DOHH2 (cell line): ENCODE results near the gene SLX4.

Experiments
- EZH2phosphoT487 ChIP-seq: fragments of 200-600 bp; sonication (generic); IDR thresholded peaks from 2 replicates; pipeline ENCODE4 v1.6.1; 2017; ENCODE audit warnings: borderline replicate concordance, mild to moderate bottlenecking, antibody characterized with exemption, low read length, moderate library complexity, mixed read lengths
- TF ChIP-seq, protein P1 (sequence below): fragments of 200-600 bp; sonication (generic); IDR thresholded peaks from one replicate; pipeline ENCODE4 v1.5.1; 2014; ENCODE audit warnings: antibody characterized with exemption, mild to moderate bottlenecking, low read depth, low read length; ENCODE audit not compliant: poor library complexity, severe bottlenecking

- TF ChIP-seq, protein P1, sequence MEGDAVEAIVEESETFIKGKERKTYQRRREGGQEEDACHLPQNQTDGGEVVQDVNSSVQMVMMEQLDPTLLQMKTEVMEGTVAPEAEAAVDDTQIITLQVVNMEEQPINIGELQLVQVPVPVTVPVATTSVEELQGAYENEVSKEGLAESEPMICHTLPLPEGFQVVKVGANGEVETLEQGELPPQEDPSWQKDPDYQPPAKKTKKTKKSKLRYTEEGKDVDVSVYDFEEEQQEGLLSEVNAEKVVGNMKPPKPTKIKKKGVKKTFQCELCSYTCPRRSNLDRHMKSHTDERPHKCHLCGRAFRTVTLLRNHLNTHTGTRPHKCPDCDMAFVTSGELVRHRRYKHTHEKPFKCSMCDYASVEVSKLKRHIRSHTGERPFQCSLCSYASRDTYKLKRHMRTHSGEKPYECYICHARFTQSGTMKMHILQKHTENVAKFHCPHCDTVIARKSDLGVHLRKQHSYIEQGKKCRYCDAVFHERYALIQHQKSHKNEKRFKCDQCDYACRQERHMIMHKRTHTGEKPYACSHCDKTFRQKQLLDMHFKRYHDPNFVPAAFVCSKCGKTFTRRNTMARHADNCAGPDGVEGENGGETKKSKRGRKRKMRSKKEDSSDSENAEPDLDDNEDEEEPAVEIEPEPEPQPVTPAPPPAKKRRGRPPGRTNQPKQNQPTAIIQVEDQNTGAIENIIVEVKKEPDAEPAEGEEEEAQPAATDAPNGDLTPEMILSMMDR: no peak
- no peak for TF ChIP-seq EZH2phosphoT487
Observed at GRCh38 chr16:3625331-3625730, 13.9 kb upstream of the SLX4 start.
